ENCODE measurements around the gene SLC16A13. TPM values are rescaled to one million over a fixed set of nuclear protein-coding genes. Genes with fewer than 3 reads are reported as not detected.
A peak's percentile ranks its signal among the peaks of the same experiment; 100 is the strongest.
"Not testable (repeated sequence)": the region's sequence is repeated elsewhere in the genome, so short reads cannot be mapped to it uniquely, and the experiment has no call there.

Gene SLC16A13
- not detected for total RNA-seq (ENCODE audit: insufficient read depth, low replicate concordance)

GRCh38 chr17:7035591-7036368 is at the start of gene SLC16A13:
Gene SLC16A13, plus strand, starts transcription at chr17:7036015. Its CDS starts 368 bp downstream, at chr17:7036383.
- peak; percentile 98 for DNase-seq (ENCODE audit: low spot score)

- DNase-seq (ENCODE audit: low spot score): no peak
Observed at GRCh38 chr17:6986676-6987075, 49.1 kb upstream of the SLC16A13 start.

GRCh38 chr17:6989779-6990178 is 46.0 kb upstream of the SLC16A13 start:
- no peak for DNase-seq (ENCODE audit: low spot score)

- not testable (repeated sequence) for DNase-seq (ENCODE audit: low spot score)
Observed at GRCh38 chr17:6993613-6994056, 42.2 kb upstream of the SLC16A13 start.

- DNase-seq (ENCODE audit: low spot score): no peak
Observed at GRCh38 chr17:6994118-6994598, 41.7 kb upstream of the SLC16A13 start.

GRCh38 chr17:6994666-6995256 is 41.1 kb upstream of the SLC16A13 start:
- no peak for DNase-seq (ENCODE audit: low spot score)

GRCh38 chr17:6995500-6996255 is 40.1 kb upstream of the SLC16A13 start, which contains the start of gene ALOX12:
Gene ALOX12, plus strand, starts transcription at chr17:6996049. Its CDS starts 69 bp downstream, at chr17:6996118.
- peak; percentile 27 for DNase-seq (ENCODE audit: low spot score)

- no peak for DNase-seq (ENCODE audit: low spot score)
Observed at GRCh38 chr17:6996256-6997011, 39.4 kb upstream of the SLC16A13 start.

- DNase-seq (ENCODE audit: low spot score): no peak
Observed at GRCh38 chr17:6997171-6997570, 38.6 kb upstream of the SLC16A13 start.

GRCh38 chr17:6998855-6999508 is 36.8 kb upstream of the SLC16A13 start:
- no peak for DNase-seq (ENCODE audit: low spot score)

- no peak for DNase-seq (ENCODE audit: low spot score)
Observed at GRCh38 chr17:7001318-7001961, 34.4 kb upstream of the SLC16A13 start.

- DNase-seq (ENCODE audit: low spot score): no peak
Observed at GRCh38 chr17:7002288-7003047, 33.3 kb upstream of the SLC16A13 start.

- DNase-seq (ENCODE audit: low spot score): no peak
Observed at GRCh38 chr17:7003745-7004144, 32.1 kb upstream of the SLC16A13 start.

- peak; percentile 79 for DNase-seq (ENCODE audit: low spot score)
Observed at GRCh38 chr17:7004398-7005253, 31.2 kb upstream of the SLC16A13 start.

- DNase-seq (ENCODE audit: low spot score): no peak
Observed at GRCh38 chr17:7005716-7006115, 30.1 kb upstream of the SLC16A13 start.

- no peak for DNase-seq (ENCODE audit: low spot score)
Observed at GRCh38 chr17:7007143-7007542, 28.7 kb upstream of the SLC16A13 start.

- DNase-seq (ENCODE audit: low spot score): no peak
Observed at GRCh38 chr17:7010523-7010922, 25.3 kb upstream of the SLC16A13 start.

- DNase-seq (ENCODE audit: low spot score): no peak
Observed at GRCh38 chr17:7011415-7011814, 24.4 kb upstream of the SLC16A13 start.

GRCh38 chr17:7011942-7012254 is 23.9 kb upstream of the SLC16A13 start:
- no peak for DNase-seq (ENCODE audit: low spot score)

All from umbilical cord (tissue), 2 donors.